Naive thymus-derived CD4-positive, alpha-beta T cell (primary cell): ENCODE measurements around the gene LMO7. TPM values are rescaled to one million over a fixed set of nuclear protein-coding genes. Genes with fewer than 3 reads are reported as not detected.

Experiments used
- ATAC-seq: fragments of 150-1000 bp; cut with Tn5 transposase; 2 replicates; pipeline ENCODE4 v1.10.0; 2021; ENCODE audit warnings: mild to moderate bottlenecking, moderate library complexity
- CTCF ChIA-PET: fragments of 350-600 bp; sonication (Branson Sonifier 250); formaldehyde crosslinking; loops from one replicate; lab custom pipeline; 2021; ENCODE audit warnings: antibody characterized with exemption; lab: Charles Lee
- POLR2A ChIA-PET: fragments of 350-600 bp; sonication (Branson Sonifier 250); formaldehyde crosslinking; loops from one replicate; lab custom pipeline; 2021; ENCODE audit warnings: antibody characterized with exemption, inconsistent platforms; lab: Charles Lee
- DNase-seq, 9 donors: peaks; one replicate each; pipeline versions ENCODE4 v3.0.0 to v3.0.0-alpha.2; 2020 to 2022; ENCODE audit warnings: mixed read lengths in 1 of 9
- H3K27ac ChIP-seq: one replicate; pipeline ENCODE4 v1.7.0; 2013; ENCODE audit warnings: mild to moderate bottlenecking, low read depth, low read length, moderate library complexity
- H3K27me3 ChIP-seq, 2 donors: one replicate each; pipeline ENCODE4 v1.7.0; 2013; ENCODE audit warnings: low read length in 2 of 2, mild to moderate bottlenecking in 2 of 2, moderate library complexity in 2 of 2; ENCODE audit not compliant: control insufficient read depth in 2 of 2, insufficient read depth in 2 of 2
- H3K36me3 ChIP-seq, 3 experiments: 1 replicate in 2 of 3; 2 replicates in 1 of 3; pipeline ENCODE4 v1.7.0; 2013; ENCODE audit warnings: low read length in 3 of 3, mild to moderate bottlenecking in 3 of 3, moderate library complexity in 1 of 3; ENCODE audit not compliant: insufficient read depth in 3 of 3, control insufficient read depth in 2 of 3
- H3K4me1 ChIP-seq, 2 donors: one replicate each; pipeline ENCODE4 v1.7.0; 2013; ENCODE audit warnings: low read length in 2 of 2, mild to moderate bottlenecking in 2 of 2, moderate library complexity in 1 of 2; ENCODE audit not compliant: control insufficient read depth in 2 of 2, insufficient read depth in 2 of 2
- H3K4me3 ChIP-seq: 2 replicates; pipeline ENCODE4 v1.7.0; 2013; ENCODE audit warnings: mild to moderate bottlenecking, low read length
- H3K9me3 ChIP-seq, 3 experiments: 1 replicate in 2 of 3; 2 replicates in 1 of 3; pipeline ENCODE4 v1.7.0; 2013; ENCODE audit warnings: low read length in 3 of 3; ENCODE audit not compliant: control insufficient read depth in 2 of 3
- H3K27ac Mint-ChIP-seq, 9 donors: one replicate each; pipeline ENCODE4 v1.8.0; 2020 to 2022; ENCODE audit warnings: mixed read lengths in 9 of 9, mild to moderate bottlenecking in 8 of 9, moderate library complexity in 5 of 9, inconsistent platforms in 2 of 9
- H3K27me3 Mint-ChIP-seq, 5 donors: one replicate each; pipeline ENCODE4 v1.8.0; 2021 to 2022; ENCODE audit warnings: mixed read lengths in 5 of 5, mild to moderate bottlenecking in 1 of 5
- H3K36me3 Mint-ChIP-seq, 5 donors: one replicate each; pipeline ENCODE4 v1.8.0; 2020 to 2022; ENCODE audit warnings: mixed read lengths in 5 of 5, mild to moderate bottlenecking in 3 of 5, inconsistent platforms in 1 of 5
- H3K4me1 Mint-ChIP-seq, 7 donors: one replicate each; pipeline ENCODE4 v1.8.0; 2020 to 2022; ENCODE audit warnings: mixed read lengths in 7 of 7, mild to moderate bottlenecking in 3 of 7, inconsistent platforms in 1 of 7
- H3K4me3 Mint-ChIP-seq, 10 donors: one replicate each; pipeline ENCODE4 v1.8.0; 2020 to 2022; ENCODE audit warnings: mild to moderate bottlenecking in 10 of 10, mixed read lengths in 10 of 10, moderate library complexity in 6 of 10, inconsistent platforms in 2 of 10
- H3K9me3 Mint-ChIP-seq, 11 donors: one replicate each; pipeline ENCODE4 v1.8.0; 2020 to 2022; ENCODE audit warnings: mixed read lengths in 11 of 11, mild to moderate bottlenecking in 4 of 11, inconsistent platforms in 1 of 11, moderate library complexity in 1 of 11
- intact Hi-C, 2 donors: fragments of 100-400 bp; cut with micrococcal nuclease; formaldehyde crosslinking; loops; one replicate each; pipeline ENCODE4 v1.15.1; 2023
- polyA plus RNA-seq, 2 donors: library from polyadenylated mRNA; unstranded; fragments of 300-500 nt; fragmentation: Illumina TruSeq; gene quantifications; one replicate each; pipeline ENCODE4 v1.2.3, GENCODE V29; 2021
- total RNA-seq, 6 experiments: library from RNA in 5 of 6; stranded (reverse) in 5 of 6; gene quantifications; 1 replicate in 5 of 6; 2 replicates in 1 of 6; pipeline ENCODE4 v1.2.3 and lab custom pipeline; 2021 to 2026

Gene LMO7
- total and polyA plus RNA-seq, 7 experiments from 2014 or later: 18.0 to 68.1 (median 37.8) TPM

GRCh38 chr13:75687150-75687763, 51.1 kb downstream of the LMO7 start:
- Histone ChIP-seq H3K27me3 (no peaks in the 10 kb centered on the region), H3K27ac (no peak overlapping the region), H3K9me3 (no peaks in the 10 kb centered on the region), H3K4me1 (no peaks in the 10 kb centered on the region), H3K36me3 (no peaks in the 10 kb centered on the region), H3K4me3 (no peak overlapping the region)
- H3K4me3 Mint-ChIP-seq: no peak overlapping the region
- H3K27ac Mint-ChIP-seq: no peak overlapping the region
- intact Hi-C loops: no loop called here
- CTCF ChIA-PET: interaction anchor here (1.8 kb wide), 1 partner anchor 10 kb away, joined by 9 read pairs; no protein-coding TSS in a partner anchor
- peaks cover 0 to 13% (median 0%) of the 10 kb centered on the region in 5 donors for H3K36me3 Mint-ChIP-seq
- no peak for ATAC-seq
- H3K4me1 Mint-ChIP-seq: peaks cover 0 to 6% (median 0%) of the 10 kb centered on the region in 7 donors
- no peak for DNase-seq
- no peaks in the 10 kb centered on the region for H3K27me3 Mint-ChIP-seq
- POLR2A ChIA-PET: no interaction called here
- no peaks in the 10 kb centered on the region for H3K9me3 Mint-ChIP-seq

DNA sequence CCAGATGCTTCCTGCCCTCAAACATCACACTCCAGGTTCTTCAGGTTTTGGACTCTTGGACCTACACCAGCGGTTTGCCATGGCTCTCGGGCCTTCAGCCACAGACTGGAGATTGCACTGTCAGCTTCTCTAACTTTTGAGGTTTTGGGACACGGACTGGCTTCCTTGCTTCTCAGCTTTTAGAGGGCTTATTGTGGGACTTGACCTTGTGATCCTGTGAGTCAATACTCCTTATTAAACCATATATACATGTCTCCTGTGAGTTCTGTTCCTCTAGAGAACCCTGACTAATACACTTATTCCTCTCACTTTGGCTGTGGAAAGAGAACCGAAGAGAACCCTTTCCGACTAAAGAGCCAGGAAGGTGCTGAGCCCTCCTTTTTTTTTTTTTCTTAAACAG, 53.6 kb downstream of the LMO7 start:
- Histone ChIP-seq H3K4me1 (no peaks in the 10 kb centered on the region), H3K36me3 (no peaks in the 10 kb centered on the region), H3K9me3 (no peaks in the 10 kb centered on the region), H3K4me3 (no peak overlapping the region), H3K27me3 (no peaks in the 10 kb centered on the region), H3K27ac (no peak overlapping the region)
- H3K4me3 Mint-ChIP-seq: no peak overlapping the region
- DNase-seq (no peak), ATAC-seq (no peak)
- POLR2A ChIA-PET: no interaction called here
- H3K36me3 Mint-ChIP-seq: peaks cover 0 to 13% (median 0%) of the 10 kb centered on the region in 5 donors
- peaks cover 0 to 6% (median 0%) of the 10 kb centered on the region in 7 donors for H3K4me1 Mint-ChIP-seq
- intact Hi-C loops: no loop called here
- no peaks in the 10 kb centered on the region for H3K9me3 Mint-ChIP-seq
- CTCF ChIA-PET: interaction anchor here (0.6 kb wide), 1 partner anchor 328 kb away, joined by 3 read pairs; no protein-coding TSS in a partner anchor
- H3K27ac Mint-ChIP-seq: no peak overlapping the region
- no peaks in the 10 kb centered on the region for H3K27me3 Mint-ChIP-seq

DNA sequence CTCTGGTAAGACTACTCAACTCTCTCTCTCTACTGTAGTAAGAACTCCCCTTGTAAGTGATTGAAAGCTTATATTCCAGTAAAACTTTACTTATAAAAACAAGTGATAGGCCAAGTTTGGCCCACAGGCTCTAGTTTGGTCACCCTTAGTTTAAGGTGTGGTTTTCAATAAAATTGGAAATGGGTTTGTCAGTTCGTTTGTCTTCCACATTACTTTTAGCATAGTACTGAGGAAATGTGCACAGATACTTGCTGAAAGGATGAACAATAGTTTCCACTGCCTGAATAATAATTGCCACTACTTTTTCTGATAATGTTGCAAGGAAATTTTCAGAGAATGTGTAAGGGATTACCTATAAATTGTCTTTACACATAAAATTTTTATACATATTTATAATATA, 54.5 kb downstream of the LMO7 start:
- POLR2A ChIA-PET: no interaction called here
- H3K4me3 Mint-ChIP-seq: no peak overlapping the region
- intact Hi-C loops: no loop called here

DNA sequence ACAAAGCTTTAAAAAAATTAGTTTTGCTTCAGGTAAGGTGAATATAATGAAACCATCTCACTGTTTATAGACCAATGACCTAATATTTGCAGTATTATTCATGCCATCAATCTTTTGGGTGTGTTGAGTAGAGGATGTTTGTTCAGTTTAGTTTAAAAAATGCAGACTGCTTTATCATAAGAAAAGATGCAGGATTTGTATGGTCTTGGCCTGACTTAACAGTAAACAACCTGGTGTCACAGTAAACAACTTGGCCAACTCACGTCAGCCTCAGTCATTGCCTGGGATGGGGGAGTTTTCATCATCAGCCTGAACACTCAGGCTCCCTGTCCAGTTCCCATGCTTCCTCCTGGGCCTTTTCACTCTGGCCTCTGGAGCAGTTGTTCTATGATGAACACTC, 55.1 kb downstream of the LMO7 start:
- H3K27ac ChIP-seq: no peak overlapping the region
- ChIA-PET POLR2A (no interaction called here), CTCF (interaction anchor here (0.6 kb wide), 1 partner anchor 64 kb away, joined by 3 read pairs; no protein-coding TSS in a partner anchor)
- no peak for ATAC-seq
- no peaks in the 10 kb centered on the region for H3K4me1 ChIP-seq
- H3K27ac Mint-ChIP-seq: no peak overlapping the region
- peaks cover 0 to 4% (median 0%) of the 10 kb centered on the region in 7 donors for H3K4me1 Mint-ChIP-seq
- H3K9me3 ChIP-seq: no peaks in the 10 kb centered on the region
- intact Hi-C loops: no loop called here
- no peak for DNase-seq
- H3K27me3 ChIP-seq: no peaks in the 10 kb centered on the region
- H3K27me3 Mint-ChIP-seq: no peaks in the 10 kb centered on the region
- H3K4me3 ChIP-seq: no peak overlapping the region
- H3K4me3 Mint-ChIP-seq: no peak overlapping the region
- H3K9me3 Mint-ChIP-seq: no peaks in the 10 kb centered on the region
- no peaks in the 10 kb centered on the region for H3K36me3 ChIP-seq
- peaks cover 0 to 9% (median 0%) of the 10 kb centered on the region in 5 donors for H3K36me3 Mint-ChIP-seq

More for the DNA sequence above, 54.5 kb downstream of the LMO7 start:
- no peak overlapping the region for H3K27ac Mint-ChIP-seq
- Histone ChIP-seq H3K27me3 (no peaks in the 10 kb centered on the region), H3K9me3 (no peaks in the 10 kb centered on the region), H3K4me3 (no peak overlapping the region), H3K4me1 (no peaks in the 10 kb centered on the region), H3K27ac (no peak overlapping the region), H3K36me3 (no peaks in the 10 kb centered on the region)
- H3K9me3 Mint-ChIP-seq: no peaks in the 10 kb centered on the region
- no peaks in the 10 kb centered on the region for H3K27me3 Mint-ChIP-seq
- CTCF ChIA-PET: interaction anchor here (0.6 kb wide), 1 partner anchor 63 kb away, joined by 3 read pairs; no protein-coding TSS in a partner anchor
- peaks cover 0 to 10% (median 0%) of the 10 kb centered on the region in 5 donors for H3K36me3 Mint-ChIP-seq
- no peak for ATAC-seq
- no peak for DNase-seq
- H3K4me1 Mint-ChIP-seq: no peaks in the 10 kb centered on the region

DNA sequence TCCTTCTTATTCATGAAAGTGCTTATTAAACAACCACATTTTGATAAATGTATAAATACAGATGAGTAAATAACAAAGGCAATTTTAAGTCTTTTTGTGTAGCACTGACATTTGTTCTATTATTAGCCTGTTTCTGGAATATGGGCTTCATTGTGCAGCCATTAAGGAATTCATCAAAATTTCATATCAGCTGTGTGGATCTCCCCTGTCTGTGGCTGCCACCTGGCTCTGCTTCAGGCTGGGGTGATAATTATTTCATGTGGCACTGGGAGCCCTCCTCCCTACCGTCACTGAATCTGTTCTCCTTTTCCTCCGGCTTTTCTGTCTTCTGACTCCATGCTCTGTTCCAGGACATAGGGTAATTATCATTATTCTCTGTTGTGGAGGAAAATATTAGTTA, 57.1 kb downstream of the LMO7 start:
- intact Hi-C loops: no loop called here
- ChIA-PET POLR2A (no interaction called here), CTCF (interaction anchor here (0.6 to 1.4 kb wide), 3 partner anchors 17 to 781 kb away, joined by 3 to 4 read pairs (median 4); no protein-coding TSS in a partner anchor)
- Mint-ChIP-seq H3K27me3 (no peaks in the 10 kb centered on the region), H3K36me3 (peaks cover 0 to 6% (median 0%) of the 10 kb centered on the region in 5 donors), H3K9me3 (no peaks in the 10 kb centered on the region), H3K27ac (no peak overlapping the region), H3K4me3 (no peak overlapping the region), H3K4me1 (peaks cover 0 to 4% (median 0%) of the 10 kb centered on the region in 7 donors)
- Histone ChIP-seq H3K27me3 (no peaks in the 10 kb centered on the region), H3K9me3 (no peaks in the 10 kb centered on the region), H3K27ac (no peak overlapping the region), H3K4me3 (no peak overlapping the region), H3K36me3 (no peaks in the 10 kb centered on the region), H3K4me1 (no peaks in the 10 kb centered on the region)
- ATAC-seq (no peak), DNase-seq (no peak)

GRCh38 chr13:75694722-75695121, 58.6 kb downstream of the LMO7 start:
- H3K9me3 Mint-ChIP-seq: peaks cover 0 to 4% (median 0%) of the 10 kb centered on the region in 11 donors
- intact Hi-C loops: loop anchor here (1.0 to 5.0 kb wide), 10 partner anchors 66 to 1288 kb away; no protein-coding TSS in a partner anchor
- peak overlapping the region in 1 of 10 donors; percentile 1 for H3K4me3 Mint-ChIP-seq

More at GRCh38 chr13:75694722-75695121, 58.6 kb downstream of the LMO7 start:
- Mint-ChIP-seq H3K27ac (no peak overlapping the region), H3K27me3 (no peaks in the 10 kb centered on the region), H3K4me1 (peaks cover 0 to 4% (median 0%) of the 10 kb centered on the region in 7 donors), H3K36me3 (peaks cover 0 to 7% (median 2%) of the 10 kb centered on the region in 5 donors)
- ChIA-PET CTCF (interaction anchor here (0.7 to 3.2 kb wide), 11 partner anchors 9 to 780 kb away, joined by 3 to 20 read pairs (median 6); no protein-coding TSS in a partner anchor), POLR2A (no interaction called here)
- no peak overlapping the region for H3K27ac ChIP-seq
- no peaks in the 10 kb centered on the region for H3K27me3 ChIP-seq
- no peaks in the 10 kb centered on the region for H3K36me3 ChIP-seq
- no peak overlapping the region for H3K4me3 ChIP-seq
- DNase-seq (no peak), ATAC-seq (no peak)
- H3K9me3 ChIP-seq: no peaks in the 10 kb centered on the region
- no peaks in the 10 kb centered on the region for H3K4me1 ChIP-seq
